DMS79 treated with DMSO at 0.1 percent for 48 hours (cell line): Measurements from ENCODE around the gene TWF2.

Experiments used
- DNase-seq: peaks from one replicate; lab custom pipeline; 2025; lab: John Stamatoyannopoulos, UW

TWF2 gene

GRCh38 chr3:52202384-52203077 is 36.4 kb downstream of the TWF2 start:
- DNase-seq = no peak

GRCh38 chr3:52200981-52201679 is 37.8 kb downstream of the TWF2 start:
- DNase-seq = no peak

- DNase-seq = no peak
These were observed 40.0 kb downstream of the TWF2 start for GRCh38 chr3:52198643-52199608.

- DNase-seq = peak; percentile 73
These were observed 40.9 kb downstream of the TWF2 start, which contains the start of gene ALAS1 for GRCh38 chr3:52197842-52198625. TSS of gene ALAS1 (plus strand) at chr3:52198160. CDS start at chr3:52199242, 1,082 bp downstream.

- no peak for DNase-seq
These were observed 41.5 kb downstream of the TWF2 start for GRCh38 chr3:52197499-52197841.

- DNase-seq = no peak
These were observed 42.0 kb downstream of the TWF2 start for GRCh38 chr3:52196977-52197376.

- DNase-seq = no peak
These were observed 43.1 kb downstream of the TWF2 start for GRCh38 chr3:52195823-52196331.

GRCh38 chr3:52195291-52195597 is 43.7 kb downstream of the TWF2 start:
- no peak for DNase-seq

GRCh38 chr3:52194485-52195290 is 44.3 kb downstream of the TWF2 start:
- peak; percentile 37 for DNase-seq

GRCh38 chr3:52193065-52193464 is 45.9 kb downstream of the TWF2 start:
- no peak for DNase-seq

- DNase-seq = no peak
These were observed 47.3 kb downstream of the TWF2 start for GRCh38 chr3:52191663-52192062.

GRCh38 chr3:52190294-52191074 is 48.5 kb downstream of the TWF2 start:
- no peak for DNase-seq

GRCh38 chr3:52188556-52188955 is 50.4 kb downstream of the TWF2 start:
- no peak for DNase-seq

GRCh38 chr3:52186729-52187128 is 52.2 kb downstream of the TWF2 start:
- DNase-seq = no peak

- no peak for DNase-seq
These were observed 53.1 kb downstream of the TWF2 start for GRCh38 chr3:52185837-52186236.

- DNase-seq = no peak
These were observed 53.6 kb downstream of the TWF2 start for GRCh38 chr3:52185311-52185710.

GRCh38 chr3:52184690-52185089 is 54.3 kb downstream of the TWF2 start:
- DNase-seq = no peak

- DNase-seq = no peak
These were observed 55.0 kb downstream of the TWF2 start for GRCh38 chr3:52183786-52184445.

- no peak for DNase-seq
These were observed 56.3 kb downstream of the TWF2 start for GRCh38 chr3:52182691-52183090.
